ENCODE measurements around the gene LRRC10B.

Gene LRRC10B

GRCh38 chr11:61486011-61486620 lies 22.4 kb upstream of the LRRC10B start:
- in situ Hi-C loops (cut with MboI; ENCODE audit: low sequenced_read_pairs) = no loop called here

- in situ Hi-C loops (cut with MboI; ENCODE audit: low sequenced_read_pairs) = no loop called here
These were observed 21.8 kb upstream of the LRRC10B start for GRCh38 chr11:61486779-61487178.

- in situ Hi-C loops (cut with MboI; ENCODE audit: low sequenced_read_pairs) = no loop called here
These were observed 21.1 kb upstream of the LRRC10B start for GRCh38 chr11:61487342-61488025.

- in situ Hi-C loops (cut with MboI; ENCODE audit: low sequenced_read_pairs) = no loop called here
These were observed 19.8 kb upstream of the LRRC10B start for GRCh38 chr11:61488651-61489291.

GRCh38 chr11:61489833-61490721 lies 18.5 kb upstream of the LRRC10B start:
- in situ Hi-C loops (cut with MboI; ENCODE audit: low sequenced_read_pairs) = no loop called here

- in situ Hi-C loops (cut with MboI; ENCODE audit: low sequenced_read_pairs) = no loop called here
These were observed 16.7 kb upstream of the LRRC10B start for GRCh38 chr11:61491736-61492395.

- in situ Hi-C loops (cut with MboI; ENCODE audit: low sequenced_read_pairs) = no loop called here
These were observed 14.1 kb upstream of the LRRC10B start for GRCh38 chr11:61494381-61494961.

GRCh38 chr11:61495801-61496601 lies 12.5 kb upstream of the LRRC10B start:
- in situ Hi-C loops (cut with MboI; ENCODE audit: low sequenced_read_pairs) = no loop called here

- in situ Hi-C loops (cut with MboI; ENCODE audit: low sequenced_read_pairs) = no loop called here
These were observed 11.7 kb upstream of the LRRC10B start for GRCh38 chr11:61496602-61497400.

- in situ Hi-C loops (cut with MboI; ENCODE audit: low sequenced_read_pairs) = no loop called here
These were observed 11.1 kb upstream of the LRRC10B start for GRCh38 chr11:61497473-61497872.

- in situ Hi-C loops (cut with MboI; ENCODE audit: low sequenced_read_pairs) = no loop called here
These were observed 10.7 kb upstream of the LRRC10B start for GRCh38 chr11:61497876-61498275.

- in situ Hi-C loops (cut with MboI; ENCODE audit: low sequenced_read_pairs) = no loop called here
These were observed 9.7 kb upstream of the LRRC10B start for GRCh38 chr11:61498767-61499341.

GRCh38 chr11:61499816-61500491 lies 8.6 kb upstream of the LRRC10B start:
- in situ Hi-C loops (cut with MboI; ENCODE audit: low sequenced_read_pairs) = no loop called here

GRCh38 chr11:61502522-61502921 lies 6.0 kb upstream of the LRRC10B start:
- in situ Hi-C loops (cut with MboI; ENCODE audit: low sequenced_read_pairs) = no loop called here

- in situ Hi-C loops (cut with MboI; ENCODE audit: low sequenced_read_pairs) = no loop called here
These were observed 5.3 kb upstream of the LRRC10B start for GRCh38 chr11:61503135-61503770.

- in situ Hi-C loops (cut with MboI; ENCODE audit: low sequenced_read_pairs) = no loop called here
These were observed 3.4 kb upstream of the LRRC10B start for GRCh38 chr11:61505106-61505505.

GRCh38 chr11:61505640-61506155 lies 2.9 kb upstream of the LRRC10B start:
- in situ Hi-C loops (cut with MboI; ENCODE audit: low sequenced_read_pairs) = no loop called here

Measured in HL-60/S4 treated with retinoic acid at 250 ng/mL for 4 days and 3 days (cell line).